Vagina (tissue), 2 donors: ENCODE data around the gene SMARCA2.

Experiments
- POLR2A ChIP-seq, 2 donors: fragments of 450-650 bp; IDR thresholded peaks; one replicate each; pipeline ENCODE4 v1.6.1; 2017; ENCODE audit warnings: antibody characterized with exemption in 2 of 2, mild to moderate bottlenecking in 2 of 2, moderate library complexity in 2 of 2
- POLR2AphosphoS5 ChIP-seq, 2 donors: sonication (generic); formaldehyde crosslinking; IDR thresholded peaks; one replicate each; pipeline ENCODE4 v1.9.0; 2017; ENCODE audit warnings: antibody characterized with exemption in 2 of 2, mild to moderate bottlenecking in 2 of 2, low read depth in 1 of 2; ENCODE audit not compliant: insufficient read depth in 1 of 2
- TF ChIP-seq, protein P1 (sequence below), 3 experiments: fragments of 450-650 bp in 2 of 3; fragments of 200-600 bp in 1 of 3; sonication (generic) in 1 of 3; IDR thresholded peaks; one replicate each; pipeline ENCODE4 v1.5.1; 2017 to 2019; ENCODE audit warnings: antibody characterized with exemption in 3 of 3, mild to moderate bottlenecking in 2 of 3, moderate library complexity in 2 of 3

DNA sequence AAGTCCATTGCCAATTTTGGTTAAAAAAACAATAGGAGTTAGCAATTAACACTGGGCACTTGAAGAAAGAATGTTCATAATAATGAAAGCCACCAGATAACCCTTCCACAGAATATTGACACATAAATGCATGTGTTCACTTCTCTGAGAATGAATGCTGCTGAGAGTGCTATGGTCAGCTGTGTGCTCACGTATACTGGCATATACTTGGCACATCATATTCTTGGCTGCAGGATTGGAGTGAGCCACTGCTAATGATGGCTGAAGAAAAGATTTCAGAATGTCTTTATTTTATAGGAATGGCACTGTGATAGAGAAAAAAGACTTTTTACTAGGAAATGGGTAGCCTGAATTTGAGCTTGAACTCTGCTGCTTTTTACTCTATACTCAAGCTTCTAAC lies 46.0 kb upstream of the SMARCA2 start:
- TF ChIP-seq, protein P1, sequence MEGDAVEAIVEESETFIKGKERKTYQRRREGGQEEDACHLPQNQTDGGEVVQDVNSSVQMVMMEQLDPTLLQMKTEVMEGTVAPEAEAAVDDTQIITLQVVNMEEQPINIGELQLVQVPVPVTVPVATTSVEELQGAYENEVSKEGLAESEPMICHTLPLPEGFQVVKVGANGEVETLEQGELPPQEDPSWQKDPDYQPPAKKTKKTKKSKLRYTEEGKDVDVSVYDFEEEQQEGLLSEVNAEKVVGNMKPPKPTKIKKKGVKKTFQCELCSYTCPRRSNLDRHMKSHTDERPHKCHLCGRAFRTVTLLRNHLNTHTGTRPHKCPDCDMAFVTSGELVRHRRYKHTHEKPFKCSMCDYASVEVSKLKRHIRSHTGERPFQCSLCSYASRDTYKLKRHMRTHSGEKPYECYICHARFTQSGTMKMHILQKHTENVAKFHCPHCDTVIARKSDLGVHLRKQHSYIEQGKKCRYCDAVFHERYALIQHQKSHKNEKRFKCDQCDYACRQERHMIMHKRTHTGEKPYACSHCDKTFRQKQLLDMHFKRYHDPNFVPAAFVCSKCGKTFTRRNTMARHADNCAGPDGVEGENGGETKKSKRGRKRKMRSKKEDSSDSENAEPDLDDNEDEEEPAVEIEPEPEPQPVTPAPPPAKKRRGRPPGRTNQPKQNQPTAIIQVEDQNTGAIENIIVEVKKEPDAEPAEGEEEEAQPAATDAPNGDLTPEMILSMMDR (IDR thresholded peaks at IDR 0.05), result no peak
- TF ChIP-seq POLR2A (IDR thresholded peaks at IDR 0.05) (no peak), POLR2AphosphoS5 (IDR thresholded peaks at IDR 0.05; ENCODE audit: insufficient read depth in 1 of 2, low read depth in 1 of 2) (no peak)
